A549 (cell line): Measurements from ENCODE around the gene ZNF697. TPM values are rescaled to one million over a fixed set of nuclear protein-coding genes. Genes with fewer than 3 reads are reported as not detected.

Experiments
- ATAC-seq, 2 experiments: fragments of 200-7000 bp in 1 of 2; fragments of >200 bp in 1 of 2; cut with Nextera tagmentation in 1 of 2; cut with Tn5 transposase in 1 of 2; 3 replicates each; pipeline versions ENCODE4 v1.8.0 to v1.9.1; 2018 to 2020; ENCODE audit warnings: mild to moderate bottlenecking in 1 of 2, moderate library complexity in 1 of 2
- CTCF ChIA-PET: fragments of 300-600 bp; sonication (Branson Sonifier 250); formaldehyde crosslinking; extraction: SDS; loops from one replicate; lab custom pipeline; 2021; ENCODE audit warnings: antibody characterized with exemption, inconsistent platforms; lab: Yijun Ruan, JAX
- POLR2A ChIA-PET: fragments of 350-600 bp; formaldehyde crosslinking; extraction: SDS; loops from one replicate; lab custom pipeline; 2021; ENCODE audit warnings: antibody characterized with exemption, inconsistent platforms; lab: Yijun Ruan, JAX
- DNase-seq, 2 experiments: peaks; one replicate each; pipeline versions ENCODE4 v3.0.0 to v3.0.0-alpha.2; 2011 to 2016; ENCODE audit warnings: low read depth in 1 of 2, low spot score in 1 of 2
- FAIRE-seq: peaks from 2 replicates; lab custom pipeline; 2011; peaks lifted over from hg19 to GRCh38; lab: Jason Lieb, UNC
- H3K27ac ChIP-seq, 2 experiments: fragments of >200 bp; sonication (Bioruptor Twin); formaldehyde crosslinking; 3 replicates each; pipeline ENCODE4 v1.5.1; 2016 to 2017
- H3K4me1 ChIP-seq: fragments of >200 bp; sonication (Bioruptor Twin); formaldehyde crosslinking; 3 replicates; pipeline ENCODE4 v1.6.1; 2016
- H3K4me2 ChIP-seq: fragments of >200 bp; sonication (Bioruptor Twin); formaldehyde crosslinking; 3 replicates; pipeline ENCODE4 v1.6.1; 2016
- H3K4me3 ChIP-seq: fragments of >200 bp; sonication (Bioruptor Twin); formaldehyde crosslinking; 3 replicates; pipeline ENCODE4 v1.5.1; 2016
- H3K9me3 ChIP-seq: fragments of >200 bp; sonication (Bioruptor Twin); formaldehyde crosslinking; 3 replicates; pipeline ENCODE4 v1.6.1; 2016
- ATOH8 ChIP-seq: fragments of 250-450 bp; sonication (Bioruptor Pico); IDR thresholded peaks from 2 replicates; pipeline ENCODE4 v1.5.0; 2020; ENCODE audit warnings: low read depth, mild to moderate bottlenecking, moderate library complexity
- BHLHE40 ChIP-seq: IDR thresholded peaks from 2 replicates; pipeline ENCODE4 v1.6.1; 2012; ENCODE audit warnings: low read depth, low read length, inconsistent platforms
- CBX2 ChIP-seq: fragments of 200-600 bp; sonication (generic); IDR thresholded peaks from 2 replicates; pipeline ENCODE4 v1.6.1; 2016; ENCODE audit warnings: low read depth, mild to moderate bottlenecking, borderline replicate concordance
- CEBPB ChIP-seq, 2 experiments: fragments of >200 bp in 1 of 2; sonication (Bioruptor Twin) in 1 of 2; formaldehyde crosslinking in 1 of 2; IDR thresholded peaks; 2 replicates each; pipeline ENCODE4 v1.6.1; 2012 to 2016
- CHD2 ChIP-seq: fragments of 150-350 bp; IDR thresholded peaks from 2 replicates; pipeline ENCODE4 v1.6.1; 2014; ENCODE audit warnings: low read length; ENCODE audit not compliant: partially characterized antibody
- CTCF ChIP-seq: fragments of >200 bp; sonication (Bioruptor Twin); formaldehyde crosslinking; IDR thresholded peaks from 3 replicates; pipeline ENCODE4 v1.5.1; 2016
- EHF ChIP-seq: fragments of 250-450 bp; sonication (Bioruptor Pico); IDR thresholded peaks from 2 replicates; pipeline ENCODE4 v1.5.0; 2020; ENCODE audit warnings: mild to moderate bottlenecking
- ESRRA ChIP-seq: fragments of 150-350 bp; IDR thresholded peaks from 2 replicates; pipeline ENCODE4 v1.6.1; 2014; ENCODE audit warnings: mild to moderate bottlenecking, low read length, borderline replicate concordance
- FOSB ChIP-seq: fragments of 250-450 bp; sonication (Bioruptor Pico); IDR thresholded peaks from 2 replicates; pipeline ENCODE4 v1.5.0; 2020; ENCODE audit warnings: mild to moderate bottlenecking, moderate library complexity
- GATA3 ChIP-seq: IDR thresholded peaks from 2 replicates; pipeline ENCODE4 v1.6.1; 2012; ENCODE audit warnings: borderline replicate concordance
- HOXA7 ChIP-seq: fragments of 250-450 bp; sonication (Bioruptor Pico); IDR thresholded peaks from 2 replicates; pipeline ENCODE4 v1.5.0; 2020; ENCODE audit warnings: mild to moderate bottlenecking, moderate library complexity
- HOXB13 ChIP-seq: fragments of 250-450 bp; sonication (Bioruptor Pico); IDR thresholded peaks from 2 replicates; pipeline ENCODE4 v1.5.0; 2020; ENCODE audit warnings: low read depth, mild to moderate bottlenecking, moderate library complexity
- MAZ ChIP-seq: fragments of 150-350 bp; IDR thresholded peaks from 2 replicates; pipeline ENCODE4 v1.6.1; 2014; ENCODE audit warnings: antibody characterized with exemption, low read depth, low read length, borderline replicate concordance
- NFE2L2 ChIP-seq: fragments of 150-350 bp; conservative IDR thresholded peaks from 2 replicates; pipeline ENCODE4 v1.6.1; 2014; ENCODE audit warnings: low read length
- NR3C1 ChIP-seq: fragments of >200 bp; sonication (Bioruptor Twin); formaldehyde crosslinking; IDR thresholded peaks from 3 replicates; pipeline ENCODE4 v1.6.1; 2017
- PBX3 ChIP-seq: IDR thresholded peaks from 2 replicates; pipeline ENCODE4 v1.6.1; 2012
- POLR2AphosphoS2 ChIP-seq: conservative IDR thresholded peaks from 2 replicates; pipeline ENCODE4 v1.6.1; 2012; ENCODE audit warnings: low read length, improper control_type of control experiment, inconsistent platforms
- RFX5 ChIP-seq: fragments of 450-650 bp; IDR thresholded peaks from 2 replicates; pipeline ENCODE4 v1.7.1; 2014; ENCODE audit warnings: antibody characterized with exemption, mild to moderate bottlenecking, moderate library complexity
- RNF2 ChIP-seq: fragments of 200-600 bp; sonication (generic); IDR thresholded peaks from 2 replicates; pipeline ENCODE4 v1.6.1; 2016; ENCODE audit warnings: low read depth, mild to moderate bottlenecking, antibody characterized with exemption, moderate library complexity, borderline replicate concordance
- SMC3 ChIP-seq: fragments of >200 bp; sonication (Bioruptor Twin); formaldehyde crosslinking; IDR thresholded peaks from 3 replicates; pipeline ENCODE4 v1.6.1; 2018; ENCODE audit warnings: inconsistent platforms
- SREBF2 ChIP-seq: fragments of 450-650 bp; IDR thresholded peaks from 2 replicates; pipeline ENCODE4 v1.6.1; 2014; ENCODE audit warnings: mild to moderate bottlenecking, moderate library complexity
- ZFP36 ChIP-seq: fragments of 450-650 bp; IDR thresholded peaks from 2 replicates; pipeline ENCODE4 v1.6.1; 2014; ENCODE audit warnings: borderline replicate concordance; ENCODE audit not compliant: partially characterized antibody
- ZNF302 ChIP-seq: fragments of 250-450 bp; sonication (Bioruptor Pico); IDR thresholded peaks from 2 replicates; pipeline ENCODE4 v1.9.0; 2021; ENCODE audit warnings: inconsistent platforms, mild to moderate bottlenecking, moderate library complexity
- ZSCAN20 ChIP-seq: fragments of 250-450 bp; sonication (Bioruptor Pico); IDR thresholded peaks from 2 replicates; pipeline ENCODE4 v1.8.0; 2022; ENCODE audit warnings: mild to moderate bottlenecking, moderate library complexity
- WGBS: methylation state at CpG from one replicate; pipeline ENCODE4 v1.1.6; 2017; ENCODE audit errors: missing lambda C conversion rate; 5-methylcytosine and 5-hydroxymethylcytosine counted together
- polyA plus RNA-seq, 4 experiments: library from polyadenylated mRNA; depleted of rRNA in 3 of 4; stranded (reverse); fragments of >200 nt; fragmentation: RNase III in 1 of 4; extraction: RNeasy Plus Mini Kit Qiagen cat#74134 plus additional on column Dnase treatment in 1 of 4; gene quantifications; 2 replicates in 3 of 4; 3 replicates in 1 of 4; pipeline ENCODE4 v1.2.3, GENCODE V29; 2011 to 2017

ZNF697 gene
- polyA plus RNA-seq, 2 of the 4 experiments (the other 2 are of a cell fraction) = 2.2 to 2.6 TPM

GRCh38 chr1:119662034-119662437, 14.0 kb upstream of the ZNF697 start:
- no peaks in the 10 kb centered on the region for H3K9me3 ChIP-seq
- H3K4me1 ChIP-seq = no peaks in the 10 kb centered on the region
- no peak for TF ChIP-seq CHD2
- no peak for TF ChIP-seq ZSCAN20 (CRISPR knock-in tag)
- TF ChIP-seq FOSB (CRISPR knock-in tag) = no peak
- TF ChIP-seq EHF (CRISPR knock-in tag) = no peak
- TF ChIP-seq NR3C1 = no peak
- no peak for TF ChIP-seq POLR2AphosphoS2
- H3K27ac ChIP-seq = no peak overlapping the region
- no peak overlapping the region for H3K4me2 ChIP-seq
- ChIA-PET POLR2A (interaction anchor here (1.2 kb wide), 1 partner anchor 14 kb away, joined by 4 read pairs; the partner anchor contains the start of gene ZNF697), CTCF (interaction anchor here (0.8 to 4.0 kb wide), 7 partner anchors 8 to 51 kb away, joined by 3 to 22 read pairs (median 8); no protein-coding TSS in a partner anchor)
- DNase-seq = no peak
- no peak overlapping the region for H3K4me3 ChIP-seq
- ATAC-seq = no peak
- no peak for FAIRE-seq
- WGBS = 22% methylated on average over 3 of the region's 3 CpGs

GRCh38 chr1:119660253-119661083, 12.4 kb upstream of the ZNF697 start:
- no peak overlapping the region for H3K4me3 ChIP-seq
- POLR2A ChIA-PET = interaction anchor here (1.9 kb wide), 1 partner anchor 12 kb away, joined by 9 read pairs; the partner anchor contains the start of gene ZNF697
- no peaks in the 10 kb centered on the region for H3K4me1 ChIP-seq
- H3K4me2 ChIP-seq = no peak overlapping the region
- DNase-seq (no peak), ATAC-seq (no peak), FAIRE-seq (no peak)
- CTCF ChIA-PET = interaction anchor here (0.9 to 4.0 kb wide), 8 partner anchors 14 to 108 kb away, joined by 3 to 22 read pairs (median 4); no protein-coding TSS in a partner anchor
- no peak overlapping the region for H3K27ac ChIP-seq
- 28% methylated on average over 5 of the region's 5 CpGs for WGBS
- no peaks in the 10 kb centered on the region for H3K9me3 ChIP-seq
- TF ChIP-seq MAZ (no peak), NR3C1 (no peak), PBX3 (no peak), CTCF (no peak), ZNF302 (CRISPR knock-in tag) (no peak), HOXA7 (no peak)

GRCh38 chr1:119659628-119660027, 11.6 kb upstream of the ZNF697 start:
- no peaks in the 10 kb centered on the region for H3K4me1 ChIP-seq
- no peak overlapping the region for H3K27ac ChIP-seq
- WGBS = 3% methylated on average over 3 of the region's 3 CpGs
- ChIA-PET CTCF (interaction anchor here (1.0 to 4.0 kb wide), 7 partner anchors 11 to 108 kb away, joined by 3 to 22 read pairs (median 5); partner anchors contain the start of gene ZNF697), POLR2A (interaction anchor here (1.9 kb wide), 1 partner anchor 12 kb away, joined by 9 read pairs; the partner anchor contains the start of gene ZNF697)
- no peak overlapping the region for H3K4me2 ChIP-seq
- H3K4me3 ChIP-seq = no peak overlapping the region
- FAIRE-seq (no peak), ATAC-seq (no peak), DNase-seq (no peak)
- H3K9me3 ChIP-seq = no peaks in the 10 kb centered on the region
- TF ChIP-seq PBX3 (no peak), ZSCAN20 (CRISPR knock-in tag) (no peak), CEBPB (IDR thresholded peaks at IDR 0.05) (no peak), ZFP36 (no peak), SMC3 (no peak), MAZ (no peak), GATA3 (no peak), POLR2AphosphoS2 (no peak), CTCF (no peak), RNF2 (no peak), CBX2 (no peak), RFX5 (no peak), BHLHE40 (no peak), ESRRA (no peak), ATOH8 (CRISPR knock-in tag) (no peak), HOXB13 (no peak), SREBF2 (no peak), NFE2L2 (no peak)
